Kidney (tissue), 14 donors: ENCODE data around the gene RWDD1. TPM values are rescaled to one million over a fixed set of nuclear protein-coding genes. Genes with fewer than 3 reads are reported as not detected.
A peak's percentile ranks its signal among the peaks of the same experiment; 100 is the strongest.

Experiments
- DNase-seq, 5 donors: peaks; one replicate each; pipeline ENCODE4 v3.0.0-alpha.2; 2013 to 2020
- FAIRE-seq: peaks from 2 replicates; lab custom pipeline; 2012; peaks lifted over from hg19 to GRCh38; lab: Jason Lieb, UNC
- H3K27ac ChIP-seq, 2 donors: one replicate each; pipeline ENCODE4 v1.7.0; 2013; ENCODE audit warnings: low read depth in 2 of 2, low read length in 2 of 2, inconsistent platforms in 1 of 2
- H3K27me3 ChIP-seq: one replicate; pipeline ENCODE4 v1.7.1; 2013; ENCODE audit warnings: low read length, inconsistent platforms; ENCODE audit not compliant: control insufficient read depth, insufficient read depth
- H3K36me3 ChIP-seq, 3 donors: one replicate each; pipeline versions ENCODE4 v1.7.0 to v1.7.1; 2013; ENCODE audit warnings: low read length in 3 of 3, control low read depth in 1 of 3, inconsistent platforms in 1 of 3; ENCODE audit not compliant: insufficient read depth in 3 of 3, control insufficient read depth in 2 of 3
- H3K4me1 ChIP-seq, 3 donors: one replicate each; pipeline versions ENCODE4 v1.7.0 to v1.7.1; 2013; ENCODE audit warnings: low read length in 3 of 3, inconsistent platforms in 1 of 3, low read depth in 1 of 3; ENCODE audit not compliant: control insufficient read depth in 2 of 3, insufficient read depth in 2 of 3
- H3K4me3 ChIP-seq, 3 donors: one replicate each; pipeline versions ENCODE4 v1.7.0 to v1.8.1; 2013; ENCODE audit warnings: low read length in 3 of 3, control low read depth in 1 of 3, inconsistent platforms in 1 of 3
- H3K9ac ChIP-seq, 3 donors: one replicate each; pipeline versions ENCODE4 v1.7.0 to v1.7.1; 2013; ENCODE audit warnings: low read length in 3 of 3, control low read depth in 1 of 3, inconsistent platforms in 1 of 3
- H3K9me3 ChIP-seq, 3 donors: one replicate each; pipeline versions ENCODE4 v1.7.0 to v1.7.1; 2013; ENCODE audit warnings: low read length in 3 of 3, control low read depth in 1 of 3, inconsistent platforms in 1 of 3; ENCODE audit not compliant: control insufficient read depth in 2 of 3, insufficient read depth in 1 of 3
- CTCF ChIP-seq: IDR thresholded peaks from 3 replicates; pipeline ENCODE4 v1.5.1; 2012; ENCODE audit warnings: mild to moderate bottlenecking, moderate library complexity, borderline replicate concordance; ENCODE audit not compliant: insufficient read depth; ENCODE audit errors: extremely low read depth
- intact Hi-C: fragments of 100-400 bp; cut with DNase I; formaldehyde crosslinking; loops from one replicate; pipeline ENCODE4 v1.11.1; 2022
- polyA plus RNA-seq: library from polyadenylated mRNA; stranded (reverse); fragments of 350-450 nt; fragmentation: Illumina TruSeq; extraction: RNeasy Lipid Tissue Mini Kit (QIAGEN cat#74804); gene quantifications from one replicate; pipeline ENCODE4 v1.2.3, GENCODE V29; 2014; ENCODE audit warnings: low read depth, low replicate concordance; ENCODE audit not compliant: insufficient read depth
- total RNA-seq: library from RNA; stranded (reverse); fragmentation: NEBNext Ultra II Directional; extraction: Animal tissue kit (Norgen Biotek cat#: 25700); gene quantifications from one replicate; pipeline ENCODE4 v1.2.1, GENCODE V29; 2021
- donor health status: control.
- donor health status: control.
- donor health status: control.
- donor health status: control.
- donor health status: control.
- donor health status: DM: yes; HTN: yes; CAD: no.
- donor health status: Normal renal cell carcinoma (clear cell type).

Gene RWDD1
- total and polyA plus RNA-seq, 2 donors from 2014 or later: 39.3 to 84.1 TPM

GRCh38 chr6:116571683-116572000 is 338 bp downstream of the RWDD1 start:
- no peak for FAIRE-seq
- Histone ChIP-seq H3K4me3 (peak overlapping the region; percentile 91 to 99 (median 92)), H3K9ac (peak overlapping the region; percentile 74 to 96 (median 95)), H3K36me3 (peaks cover 0 to 4% (median 0%) of the 10 kb centered on the region in 3 donors), H3K27me3 (no peaks in the 10 kb centered on the region), H3K27ac (peak overlapping the region; percentile 73 to 85), H3K9me3 (no peaks in the 10 kb centered on the region), H3K4me1 (peaks cover 3 to 19% (median 7%) of the 10 kb centered on the region in 3 donors)
- intact Hi-C loops: no loop called here
- no peak for TF ChIP-seq CTCF
- DNase-seq: no peak

DNA sequence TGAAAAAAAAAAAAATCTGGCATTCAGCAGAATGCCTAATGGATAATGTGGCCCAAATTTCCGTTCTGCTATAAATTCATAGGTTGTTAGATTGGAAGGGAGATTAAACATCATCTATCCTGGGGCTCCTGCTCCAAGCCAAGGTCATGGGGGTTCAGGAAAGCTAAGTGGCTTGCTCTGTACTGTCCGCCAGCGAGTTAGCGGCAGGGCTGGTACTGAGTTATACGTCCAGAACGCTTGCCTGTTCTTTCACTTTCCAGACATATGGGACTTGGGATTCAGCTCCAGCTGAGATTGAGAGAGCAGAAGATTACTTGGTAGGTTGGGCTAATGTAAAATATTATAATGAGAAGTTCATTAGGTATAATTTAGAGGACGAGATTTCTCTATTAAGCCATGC is 858 bp downstream of the RWDD1 start:
- FAIRE-seq: no peak
- intact Hi-C loops: no loop called here
- peak in 4 of 5 donors; percentile 16 to 57 (median 38) for DNase-seq
- peaks cover 0 to 6% (median 4%) of the 10 kb centered on the region in 3 donors for H3K36me3 ChIP-seq
- TF ChIP-seq CTCF: no peak
- no peak overlapping the region for H3K27ac ChIP-seq
- H3K4me3 ChIP-seq: peak overlapping the region; percentile 91 to 99 (median 92)
- peak overlapping the region; percentile 74 to 96 (median 95) for H3K9ac ChIP-seq
- peaks cover 3 to 19% (median 7%) of the 10 kb centered on the region in 3 donors for H3K4me1 ChIP-seq
- no peaks in the 10 kb centered on the region for H3K9me3 ChIP-seq
- H3K27me3 ChIP-seq: no peaks in the 10 kb centered on the region

- DNase-seq (no peak), FAIRE-seq (no peak)
- peaks cover 3 to 13% (median 7%) of the 10 kb centered on the region in 3 donors for H3K4me1 ChIP-seq
- H3K9ac ChIP-seq: no peak overlapping the region
- intact Hi-C loops: no loop called here
- H3K4me3 ChIP-seq: no peak overlapping the region
- H3K36me3 ChIP-seq: peaks cover 0 to 6% (median 4%) of the 10 kb centered on the region in 3 donors
- H3K27ac ChIP-seq: no peak overlapping the region
- TF ChIP-seq CTCF: no peak
- no peaks in the 10 kb centered on the region for H3K9me3 ChIP-seq
- no peaks in the 10 kb centered on the region for H3K27me3 ChIP-seq
These were observed 3.9 kb downstream of the RWDD1 start for GRCh38 chr6:116575227-116575626.

DNA sequence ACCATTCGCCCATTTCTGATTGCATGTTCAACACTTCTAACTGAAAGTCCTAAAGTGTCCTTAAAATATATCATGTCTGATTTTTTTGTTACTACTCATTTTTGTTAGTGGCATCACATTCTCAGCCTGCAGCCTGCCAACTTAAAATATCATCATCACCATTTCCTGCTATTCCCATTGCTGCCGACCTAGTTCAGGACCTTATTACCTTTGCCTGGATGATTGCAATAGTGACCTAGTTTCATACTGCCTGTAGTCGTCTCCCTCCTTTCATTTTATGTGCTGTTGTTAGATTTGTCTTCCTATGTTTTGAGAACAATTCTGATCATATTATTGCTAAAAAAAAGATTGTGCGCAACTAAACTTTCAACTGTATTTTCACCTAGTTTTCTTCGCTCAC is 6.2 kb downstream of the RWDD1 start:
- Histone ChIP-seq H3K27me3 (no peaks in the 10 kb centered on the region), H3K9ac (no peak overlapping the region), H3K4me1 (peaks cover 3 to 8% (median 5%) of the 10 kb centered on the region in 3 donors), H3K36me3 (peaks cover 0 to 6% (median 4%) of the 10 kb centered on the region in 3 donors), H3K4me3 (no peak overlapping the region), H3K27ac (no peak overlapping the region), H3K9me3 (no peaks in the 10 kb centered on the region)
- no peak for TF ChIP-seq CTCF
- FAIRE-seq: no peak
- intact Hi-C loops: no loop called here
- no peak for DNase-seq
